ENCODE data around the gene TMEM19.

The TMEM19 gene

DNA sequence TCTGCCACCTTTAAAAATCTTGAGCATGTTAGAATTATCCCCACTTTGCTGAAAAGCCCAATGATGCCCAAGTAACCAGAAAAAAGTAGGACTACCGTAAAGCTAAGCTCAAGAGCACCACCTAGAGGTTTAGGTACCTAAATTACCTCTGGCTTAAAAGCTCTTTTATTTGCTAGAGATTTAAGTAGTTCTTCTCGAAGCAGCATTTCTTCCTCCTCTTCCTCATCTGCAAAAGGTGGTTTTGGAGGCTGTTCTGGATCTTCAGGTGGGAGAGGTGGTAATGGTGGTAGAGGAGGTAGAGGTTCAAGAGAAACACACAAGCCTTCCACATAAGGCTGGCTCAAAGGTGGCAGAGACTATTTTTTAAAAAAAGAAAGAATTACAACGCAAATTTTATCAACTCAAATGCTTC, 49.2 kb upstream of the TMEM19 start (continued):
- TF ChIP-seq, protein P1, sequence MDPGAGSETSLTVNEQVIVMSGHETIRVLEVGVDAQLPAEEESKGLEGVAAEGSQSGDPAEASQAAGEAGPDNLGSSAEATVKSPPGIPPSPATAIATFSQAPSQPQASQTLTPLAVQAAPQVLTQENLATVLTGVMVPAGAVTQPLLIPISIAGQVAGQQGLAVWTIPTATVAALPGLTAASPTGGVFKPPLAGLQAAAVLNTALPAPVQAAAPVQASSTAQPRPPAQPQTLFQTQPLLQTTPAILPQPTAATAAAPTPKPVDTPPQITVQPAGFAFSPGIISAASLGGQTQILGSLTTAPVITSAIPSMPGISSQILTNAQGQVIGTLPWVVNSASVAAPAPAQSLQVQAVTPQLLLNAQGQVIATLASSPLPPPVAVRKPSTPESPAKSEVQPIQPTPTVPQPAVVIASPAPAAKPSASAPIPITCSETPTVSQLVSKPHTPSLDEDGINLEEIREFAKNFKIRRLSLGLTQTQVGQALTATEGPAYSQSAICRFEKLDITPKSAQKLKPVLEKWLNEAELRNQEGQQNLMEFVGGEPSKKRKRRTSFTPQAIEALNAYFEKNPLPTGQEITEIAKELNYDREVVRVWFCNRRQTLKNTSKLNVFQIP (CRISPR knock-in tag; IDR thresholded peaks at IDR 0.05; ENCODE audit: borderline replicate concordance, low read depth), result no peak
- TF ChIP-seq ZC3H10 (CRISPR knock-in tag; IDR thresholded peaks at IDR 0.05) (no peak), ARNTL (CRISPR knock-in tag; IDR thresholded peaks at IDR 0.05; ENCODE audit: borderline replicate concordance, low read depth) (no peak), ZNF565 (CRISPR knock-in tag; conservative IDR thresholded peaks at IDR 0.05; ENCODE audit: low read depth) (no peak)

DNA sequence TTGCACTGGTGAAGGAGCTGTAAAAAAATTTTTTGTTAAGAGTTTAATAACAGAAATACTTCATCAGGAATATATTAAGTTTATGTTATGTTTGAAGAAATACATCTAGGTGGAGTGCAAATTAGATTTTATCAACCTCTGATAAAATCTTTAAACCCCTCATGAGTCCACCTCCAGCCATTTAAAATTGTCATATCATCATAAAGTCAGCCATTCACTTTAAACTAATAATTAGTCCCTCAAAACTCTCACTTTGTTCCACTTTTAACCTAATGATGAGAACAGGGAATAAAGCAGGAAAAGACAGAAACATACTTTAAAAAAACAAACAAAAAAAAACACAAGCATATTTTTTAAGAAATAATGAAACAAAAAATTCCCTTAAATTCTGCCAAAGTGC, 47.4 kb upstream of the TMEM19 start:
- no peak for TF ChIP-seq CSDC2 (CRISPR knock-in tag; IDR thresholded peaks at IDR 0.05)
- no peak for TF ChIP-seq OSR1 (CRISPR knock-in tag; IDR thresholded peaks at IDR 0.05)
- TF ChIP-seq ESRRG (CRISPR knock-in tag; IDR thresholded peaks at IDR 0.05), result no peak
- ATAC-seq, result no peak

DNA sequence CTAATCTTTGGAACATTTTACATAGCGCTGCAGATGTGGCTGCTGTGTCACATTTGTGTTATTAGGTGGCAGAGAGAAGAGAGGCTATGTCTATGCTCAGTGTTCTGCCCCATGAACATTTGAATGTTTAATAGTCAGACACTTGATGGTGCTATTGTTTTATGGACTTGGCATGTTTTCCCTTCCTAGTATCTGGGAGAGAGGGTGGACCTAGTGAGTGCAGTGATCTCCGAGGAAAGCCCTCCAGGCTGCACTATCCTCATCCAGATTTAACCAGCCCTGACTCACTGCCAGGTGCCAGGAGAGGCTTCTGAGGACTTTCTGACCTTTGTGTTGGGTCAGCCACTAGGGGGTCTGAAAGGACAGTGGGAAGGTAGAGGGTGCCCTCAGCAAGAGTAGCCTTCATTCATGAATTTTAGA, 46.5 kb upstream of the TMEM19 start:
- peak; percentile 66 for ATAC-seq
- TF ChIP-seq RARB (CRISPR knock-in tag; IDR thresholded peaks at IDR 0.05) (no peak), ZFP30 (CRISPR knock-in tag; IDR thresholded peaks at IDR 0.05) (no peak), ZNF565 (CRISPR knock-in tag; conservative IDR thresholded peaks at IDR 0.05; ENCODE audit: low read depth) (no peak), ZC3H10 (CRISPR knock-in tag; IDR thresholded peaks at IDR 0.05) (no peak), GLIS3 (CRISPR knock-in tag; IDR thresholded peaks at IDR 0.05) (no peak)
- TF ChIP-seq, protein P2, sequence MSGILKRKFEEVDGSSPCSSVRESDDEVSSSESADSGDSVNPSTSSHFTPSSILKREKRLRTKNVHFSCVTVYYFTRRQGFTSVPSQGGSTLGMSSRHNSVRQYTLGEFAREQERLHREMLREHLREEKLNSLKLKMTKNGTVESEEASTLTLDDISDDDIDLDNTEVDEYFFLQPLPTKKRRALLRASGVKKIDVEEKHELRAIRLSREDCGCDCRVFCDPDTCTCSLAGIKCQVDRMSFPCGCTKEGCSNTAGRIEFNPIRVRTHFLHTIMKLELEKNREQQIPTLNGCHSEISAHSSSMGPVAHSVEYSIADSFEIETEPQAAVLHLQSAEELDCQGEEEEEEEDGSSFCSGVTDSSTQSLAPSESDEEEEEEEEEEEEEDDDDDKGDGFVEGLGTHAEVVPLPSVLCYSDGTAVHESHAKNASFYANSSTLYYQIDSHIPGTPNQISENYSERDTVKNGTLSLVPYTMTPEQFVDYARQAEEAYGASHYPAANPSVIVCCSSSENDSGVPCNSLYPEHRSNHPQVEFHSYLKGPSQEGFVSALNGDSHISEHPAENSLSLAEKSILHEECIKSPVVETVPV (CRISPR knock-in tag; IDR thresholded peaks at IDR 0.05), result no peak
- TF ChIP-seq, protein P3, sequence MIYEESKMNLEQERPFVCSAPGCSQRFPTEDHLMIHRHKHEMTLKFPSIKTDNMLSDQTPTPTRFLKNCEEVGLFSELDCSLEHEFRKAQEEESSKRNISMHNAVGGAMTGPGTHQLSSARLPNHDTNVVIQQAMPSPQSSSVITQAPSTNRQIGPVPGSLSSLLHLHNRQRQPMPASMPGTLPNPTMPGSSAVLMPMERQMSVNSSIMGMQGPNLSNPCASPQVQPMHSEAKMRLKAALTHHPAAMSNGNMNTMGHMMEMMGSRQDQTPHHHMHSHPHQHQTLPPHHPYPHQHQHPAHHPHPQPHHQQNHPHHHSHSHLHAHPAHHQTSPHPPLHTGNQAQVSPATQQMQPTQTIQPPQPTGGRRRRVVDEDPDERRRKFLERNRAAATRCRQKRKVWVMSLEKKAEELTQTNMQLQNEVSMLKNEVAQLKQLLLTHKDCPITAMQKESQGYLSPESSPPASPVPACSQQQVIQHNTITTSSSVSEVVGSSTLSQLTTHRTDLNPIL (CRISPR knock-in tag; IDR thresholded peaks at IDR 0.05; ENCODE audit: low read depth), result no peak

DNA sequence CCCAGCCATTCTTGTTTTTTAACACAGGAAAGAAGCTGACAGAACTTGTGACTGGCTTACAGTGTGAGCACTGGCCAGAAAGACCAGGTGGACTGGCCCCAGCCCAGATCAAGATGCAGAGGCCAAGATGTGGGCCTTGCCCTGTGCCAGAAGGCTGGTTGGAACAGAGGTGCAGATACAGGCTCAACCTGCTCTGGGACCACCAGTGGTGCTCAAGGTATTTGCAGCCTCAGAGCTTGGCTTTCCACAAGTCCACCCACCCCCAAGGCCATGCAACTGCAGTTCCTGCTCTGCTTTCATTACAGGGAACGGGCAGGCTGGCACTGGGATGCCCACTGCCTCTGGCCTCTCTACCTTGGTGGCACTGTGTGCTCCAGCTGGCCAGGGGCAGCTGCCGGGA, 45.6 kb upstream of the TMEM19 start:
- no peak for ATAC-seq
- no peak for TF ChIP-seq ESRRG (CRISPR knock-in tag; IDR thresholded peaks at IDR 0.05)
- no peak for TF ChIP-seq ZC3H10 (CRISPR knock-in tag; IDR thresholded peaks at IDR 0.05)
- TF ChIP-seq, protein P2 (CRISPR knock-in tag; IDR thresholded peaks at IDR 0.05), result no peak

DNA sequence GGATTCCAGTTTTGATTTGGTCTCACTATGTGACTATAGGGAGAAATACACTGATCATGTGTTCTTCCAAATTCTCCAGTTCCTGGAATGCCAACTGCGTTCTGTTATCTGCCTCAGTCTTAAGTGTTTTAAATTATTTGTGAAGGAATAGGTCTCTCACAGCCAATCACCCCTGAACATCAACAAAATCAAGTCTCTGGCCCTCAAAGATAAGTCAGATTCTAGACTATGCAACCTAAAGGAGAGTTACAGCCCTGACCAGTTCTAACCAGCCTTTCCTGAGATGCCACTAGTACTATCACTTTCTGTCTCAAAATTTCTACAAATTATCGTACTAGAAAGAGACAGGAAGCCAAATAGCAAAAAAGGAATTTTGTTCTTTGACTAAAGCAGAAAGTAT, 44.5 kb upstream of the TMEM19 start:
- TF ChIP-seq ZNF8 (CRISPR knock-in tag; IDR thresholded peaks at IDR 0.05), result no peak
- TF ChIP-seq, protein P4, sequence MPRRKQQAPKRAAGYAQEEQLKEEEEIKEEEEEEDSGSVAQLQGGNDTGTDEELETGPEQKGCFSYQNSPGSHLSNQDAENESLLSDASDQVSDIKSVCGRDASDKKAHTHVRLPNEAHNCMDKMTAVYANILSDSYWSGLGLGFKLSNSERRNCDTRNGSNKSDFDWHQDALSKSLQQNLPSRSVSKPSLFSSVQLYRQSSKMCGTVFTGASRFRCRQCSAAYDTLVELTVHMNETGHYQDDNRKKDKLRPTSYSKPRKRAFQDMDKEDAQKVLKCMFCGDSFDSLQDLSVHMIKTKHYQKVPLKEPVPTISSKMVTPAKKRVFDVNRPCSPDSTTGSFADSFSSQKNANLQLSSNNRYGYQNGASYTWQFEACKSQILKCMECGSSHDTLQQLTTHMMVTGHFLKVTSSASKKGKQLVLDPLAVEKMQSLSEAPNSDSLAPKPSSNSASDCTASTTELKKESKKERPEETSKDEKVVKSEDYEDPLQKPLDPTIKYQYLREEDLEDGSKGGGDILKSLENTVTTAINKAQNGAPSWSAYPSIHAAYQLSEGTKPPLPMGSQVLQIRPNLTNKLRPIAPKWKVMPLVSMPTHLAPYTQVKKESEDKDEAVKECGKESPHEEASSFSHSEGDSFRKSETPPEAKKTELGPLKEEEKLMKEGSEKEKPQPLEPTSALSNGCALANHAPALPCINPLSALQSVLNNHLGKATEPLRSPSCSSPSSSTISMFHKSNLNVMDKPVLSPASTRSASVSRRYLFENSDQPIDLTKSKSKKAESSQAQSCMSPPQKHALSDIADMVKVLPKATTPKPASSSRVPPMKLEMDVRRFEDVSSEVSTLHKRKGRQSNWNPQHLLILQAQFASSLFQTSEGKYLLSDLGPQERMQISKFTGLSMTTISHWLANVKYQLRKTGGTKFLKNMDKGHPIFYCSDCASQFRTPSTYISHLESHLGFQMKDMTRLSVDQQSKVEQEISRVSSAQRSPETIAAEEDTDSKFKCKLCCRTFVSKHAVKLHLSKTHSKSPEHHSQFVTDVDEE (CRISPR knock-in tag; IDR thresholded peaks at IDR 0.05), result no peak
- TF ChIP-seq ZNF565 (CRISPR knock-in tag; conservative IDR thresholded peaks at IDR 0.05; ENCODE audit: low read depth), result no peak
- no peak for TF ChIP-seq ISL1 (CRISPR knock-in tag; IDR thresholded peaks at IDR 0.05)
- no peak for TF ChIP-seq ARNTL (CRISPR knock-in tag; IDR thresholded peaks at IDR 0.05; ENCODE audit: borderline replicate concordance, low read depth)
- TF ChIP-seq BACH2 (CRISPR knock-in tag; IDR thresholded peaks at IDR 0.05; ENCODE audit: borderline replicate concordance), result no peak
- TF ChIP-seq, protein P1 (CRISPR knock-in tag; IDR thresholded peaks at IDR 0.05; ENCODE audit: borderline replicate concordance, low read depth), result no peak
- TF ChIP-seq ZC3H10 (CRISPR knock-in tag; IDR thresholded peaks at IDR 0.05), result no peak
- no peak for TF ChIP-seq CSDC2 (CRISPR knock-in tag; IDR thresholded peaks at IDR 0.05)
- TF ChIP-seq GLIS3 (CRISPR knock-in tag; IDR thresholded peaks at IDR 0.05), result no peak
- TF ChIP-seq ZFP3 (CRISPR knock-in tag; IDR thresholded peaks at IDR 0.05), result no peak
- TF ChIP-seq OSR1 (CRISPR knock-in tag; IDR thresholded peaks at IDR 0.05), result no peak
- TF ChIP-seq, protein P5, sequence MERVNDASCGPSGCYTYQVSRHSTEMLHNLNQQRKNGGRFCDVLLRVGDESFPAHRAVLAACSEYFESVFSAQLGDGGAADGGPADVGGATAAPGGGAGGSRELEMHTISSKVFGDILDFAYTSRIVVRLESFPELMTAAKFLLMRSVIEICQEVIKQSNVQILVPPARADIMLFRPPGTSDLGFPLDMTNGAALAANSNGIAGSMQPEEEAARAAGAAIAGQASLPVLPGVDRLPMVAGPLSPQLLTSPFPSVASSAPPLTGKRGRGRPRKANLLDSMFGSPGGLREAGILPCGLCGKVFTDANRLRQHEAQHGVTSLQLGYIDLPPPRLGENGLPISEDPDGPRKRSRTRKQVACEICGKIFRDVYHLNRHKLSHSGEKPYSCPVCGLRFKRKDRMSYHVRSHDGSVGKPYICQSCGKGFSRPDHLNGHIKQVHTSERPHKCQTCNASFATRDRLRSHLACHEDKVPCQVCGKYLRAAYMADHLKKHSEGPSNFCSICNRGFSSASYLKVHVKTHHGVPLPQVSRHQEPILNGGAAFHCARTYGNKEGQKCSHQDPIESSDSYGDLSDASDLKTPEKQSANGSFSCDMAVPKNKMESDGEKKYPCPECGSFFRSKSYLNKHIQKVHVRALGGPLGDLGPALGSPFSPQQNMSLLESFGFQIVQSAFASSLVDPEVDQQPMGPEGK (CRISPR knock-in tag; IDR thresholded peaks at IDR 0.05; ENCODE audit: borderline replicate concordance), result no peak
- TF ChIP-seq PPARA (CRISPR knock-in tag; IDR thresholded peaks at IDR 0.05; ENCODE audit: borderline replicate concordance), result no peak
- TF ChIP-seq TCF4 (CRISPR knock-in tag; IDR thresholded peaks at IDR 0.05; ENCODE audit: borderline replicate concordance), result no peak
- TF ChIP-seq TOX (CRISPR knock-in tag; IDR thresholded peaks at IDR 0.05; ENCODE audit: borderline replicate concordance), result no peak
- no peak for ATAC-seq
